Liver (tissue), 9 donors: ENCODE measurements around the gene FTO. TPM values are rescaled to one million over a fixed set of nuclear protein-coding genes. Genes with fewer than 3 reads are reported as not detected.

Experiments
- DNase-seq: peaks from one replicate; pipeline ENCODE4 v3.0.0-alpha.2; 2017; ENCODE audit warnings: low spot score
- H3K27ac ChIP-seq, 2 donors: one replicate each; pipeline ENCODE4 v1.7.0; 2013; ENCODE audit warnings: inconsistent platforms in 2 of 2, low read length in 2 of 2, control low read depth in 1 of 2, low read depth in 1 of 2, mild to moderate bottlenecking in 1 of 2
- H3K27me3 ChIP-seq, 4 donors: one replicate each; pipeline versions ENCODE4 v1.6.1 to v1.7.0; 2013; ENCODE audit warnings: low read length in 3 of 4, inconsistent platforms in 1 of 4, mild to moderate bottlenecking in 1 of 4, moderate library complexity in 1 of 4; ENCODE audit not compliant: control insufficient read depth in 4 of 4, insufficient read depth in 4 of 4
- H3K36me3 ChIP-seq, 4 donors: one replicate each; pipeline versions ENCODE4 v1.6.1 to v1.7.0; 2013; ENCODE audit warnings: low read length in 3 of 4, mild to moderate bottlenecking in 3 of 4, low read depth in 1 of 4, moderate library complexity in 1 of 4; ENCODE audit not compliant: control insufficient read depth in 4 of 4, insufficient read depth in 3 of 4
- H3K4me1 ChIP-seq, 4 donors: one replicate each; pipeline versions ENCODE4 v1.6.1 to v1.7.0; 2013; ENCODE audit warnings: low read length in 3 of 4, mild to moderate bottlenecking in 3 of 4, moderate library complexity in 1 of 4; ENCODE audit not compliant: control insufficient read depth in 4 of 4, insufficient read depth in 4 of 4
- H3K4me3 ChIP-seq, 3 donors: one replicate each; pipeline versions ENCODE4 v1.6.1 to v1.7.0; 2013; ENCODE audit warnings: low read length in 3 of 3, control low read depth in 1 of 3, low read depth in 1 of 3, mild to moderate bottlenecking in 1 of 3
- H3K9ac ChIP-seq, 2 donors: one replicate each; pipeline ENCODE4 v1.7.0; 2013; ENCODE audit warnings: low read length in 2 of 2, mild to moderate bottlenecking in 2 of 2, moderate library complexity in 2 of 2, control low read depth in 1 of 2, low read depth in 1 of 2
- H3K9me3 ChIP-seq, 4 donors: one replicate each; pipeline versions ENCODE4 v1.6.1 to v1.7.0; 2013; ENCODE audit warnings: low read length in 3 of 4; ENCODE audit not compliant: control insufficient read depth in 4 of 4
- CTCF ChIP-seq: fragments of 150-350 bp; IDR thresholded peaks from 2 replicates; pipeline ENCODE4 v1.5.1; 2017; ENCODE audit warnings: improper control_type of control experiment, low read depth, low read length; ENCODE audit not compliant: missing input control
- EGR1 ChIP-seq, 2 donors: IDR thresholded peaks; 2 replicates each; pipeline ENCODE4 v1.6.1; 2016 to 2018; ENCODE audit warnings: antibody characterized with exemption in 2 of 2, low read depth in 2 of 2
- FOXA1 ChIP-seq: IDR thresholded peaks from 2 replicates; pipeline ENCODE4 v1.6.1; 2016; ENCODE audit warnings: antibody characterized with exemption
- FOXA2 ChIP-seq: IDR thresholded peaks from 2 replicates; pipeline ENCODE4 v1.6.1; 2016; ENCODE audit warnings: antibody characterized with exemption
- GABPA ChIP-seq, 2 donors: IDR thresholded peaks in 1 of 2; conservative IDR thresholded peaks in 1 of 2; 2 replicates each; pipeline ENCODE4 v1.6.1; 2016; ENCODE audit warnings: antibody characterized with exemption in 2 of 2, mild to moderate bottlenecking in 1 of 2, moderate library complexity in 1 of 2
- HNF4A ChIP-seq, 2 donors: conservative IDR thresholded peaks; 2 replicates each; pipeline ENCODE4 v1.6.1; 2016; ENCODE audit warnings: antibody characterized with exemption in 2 of 2, mild to moderate bottlenecking in 2 of 2
- JUND ChIP-seq, 2 donors: IDR thresholded peaks; 2 replicates each; pipeline ENCODE4 v1.6.1; 2016; ENCODE audit warnings: antibody characterized with exemption in 2 of 2
- NR2F2 ChIP-seq: IDR thresholded peaks from 2 replicates; pipeline ENCODE4 v1.6.1; 2016; ENCODE audit warnings: antibody characterized with exemption
- RAD21 ChIP-seq, 2 donors: IDR thresholded peaks; 2 replicates each; pipeline ENCODE4 v1.6.1; 2016; ENCODE audit warnings: antibody characterized with exemption in 2 of 2, mild to moderate bottlenecking in 2 of 2
- REST ChIP-seq: IDR thresholded peaks from 2 replicates; pipeline ENCODE4 v1.6.1; 2016; ENCODE audit warnings: antibody characterized with exemption, mild to moderate bottlenecking
- RXRA ChIP-seq, 2 donors: IDR thresholded peaks; 2 replicates each; pipeline ENCODE4 v1.6.1; 2017 to 2018; ENCODE audit warnings: antibody characterized with exemption in 2 of 2, mild to moderate bottlenecking in 1 of 2
- SP1 ChIP-seq: IDR thresholded peaks from 2 replicates; pipeline ENCODE4 v1.6.1; 2018; ENCODE audit warnings: antibody characterized with exemption, mild to moderate bottlenecking
- YY1 ChIP-seq: IDR thresholded peaks from 2 replicates; pipeline ENCODE4 v1.6.1; 2016; ENCODE audit warnings: antibody characterized with exemption, mild to moderate bottlenecking
- whole genome bisulfite sequencing: extraction: QIAGEN DNeasy Blood & Tissue Kit; methylation state at CpG from one replicate; pipeline ENCODE4 v1.1.7; 2013; 5-methylcytosine and 5-hydroxymethylcytosine counted together
- polyA plus RNA-seq, 2 donors: library from polyadenylated mRNA; stranded (reverse) in 1 of 2; unstranded in 1 of 2; fragments of 200-250 nt in 1 of 2; fragments of >200 nt in 1 of 2; fragmentation: Nextera tagmentation in 1 of 2; extraction: Ambion mirVana in 1 of 2; gene quantifications; one replicate each; pipeline versions ENCODE4 v1.2.1 to v1.2.3, GENCODE V29; 2013 to 2015
- total RNA-seq, 2 donors: library from RNA; depleted of rRNA; stranded (reverse); fragments of >200 nt; gene quantifications; one replicate each; pipeline ENCODE4 v1.2.3, GENCODE V29; 2014
- TF ChIP-seq, protein P1 (sequence below): IDR thresholded peaks from 2 replicates; pipeline ENCODE4 v1.6.1; 2016; ENCODE audit warnings: antibody characterized with exemption
- TF ChIP-seq, protein P2 (sequence below): IDR thresholded peaks from 2 replicates; pipeline ENCODE4 v1.6.1; 2016; ENCODE audit warnings: antibody characterized with exemption
- TF ChIP-seq, protein P3 (sequence below): IDR thresholded peaks from 2 replicates; pipeline ENCODE4 v1.6.1; 2016; ENCODE audit warnings: antibody characterized with exemption
- donor health status: healthy.
- donor health status: healthy.
- donor health status: healthy.
- donor health status: healthy.
- donor health status: healthy.

FTO gene
- total and polyA plus RNA-seq, 4 donors: 12.0 to 54.2 (median 24.6) TPM

- no peak overlapping the region for H3K9ac ChIP-seq
- 81% methylated on average over 7 of the region's 7 CpGs for WGBS
- no peaks in the 10 kb centered on the region for H3K9me3 ChIP-seq
- H3K4me3 ChIP-seq: no peak overlapping the region
- H3K27me3 ChIP-seq: no peaks in the 10 kb centered on the region
- no peak for DNase-seq
- H3K36me3 ChIP-seq: no peaks in the 10 kb centered on the region
- H3K27ac ChIP-seq: no peak overlapping the region
- TF ChIP-seq EGR1 (IDR thresholded peaks at IDR 0.05; ENCODE audit: low read depth in 2 of 2) (no peak), JUND (IDR thresholded peaks at IDR 0.05) (no peak), FOXA1 (no peak), HNF4A (conservative IDR thresholded peaks at IDR 0.05) (no peak), YY1 (no peak), GABPA (IDR thresholded peaks at IDR 0.05 in 1 of 2, conservative IDR thresholded peaks at IDR 0.05 in 1 of 2) (no peak), SP1 (no peak), RAD21 (IDR thresholded peaks at IDR 0.05) (no peak), RXRA (IDR thresholded peaks at IDR 0.05) (no peak), REST (no peak), CTCF (no peak), FOXA2 (no peak), NR2F2 (no peak)
- TF ChIP-seq, protein P1, sequence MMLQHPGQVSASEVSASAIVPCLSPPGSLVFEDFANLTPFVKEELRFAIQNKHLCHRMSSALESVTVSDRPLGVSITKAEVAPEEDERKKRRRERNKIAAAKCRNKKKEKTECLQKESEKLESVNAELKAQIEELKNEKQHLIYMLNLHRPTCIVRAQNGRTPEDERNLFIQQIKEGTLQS: no peak
- TF ChIP-seq, protein P2, sequence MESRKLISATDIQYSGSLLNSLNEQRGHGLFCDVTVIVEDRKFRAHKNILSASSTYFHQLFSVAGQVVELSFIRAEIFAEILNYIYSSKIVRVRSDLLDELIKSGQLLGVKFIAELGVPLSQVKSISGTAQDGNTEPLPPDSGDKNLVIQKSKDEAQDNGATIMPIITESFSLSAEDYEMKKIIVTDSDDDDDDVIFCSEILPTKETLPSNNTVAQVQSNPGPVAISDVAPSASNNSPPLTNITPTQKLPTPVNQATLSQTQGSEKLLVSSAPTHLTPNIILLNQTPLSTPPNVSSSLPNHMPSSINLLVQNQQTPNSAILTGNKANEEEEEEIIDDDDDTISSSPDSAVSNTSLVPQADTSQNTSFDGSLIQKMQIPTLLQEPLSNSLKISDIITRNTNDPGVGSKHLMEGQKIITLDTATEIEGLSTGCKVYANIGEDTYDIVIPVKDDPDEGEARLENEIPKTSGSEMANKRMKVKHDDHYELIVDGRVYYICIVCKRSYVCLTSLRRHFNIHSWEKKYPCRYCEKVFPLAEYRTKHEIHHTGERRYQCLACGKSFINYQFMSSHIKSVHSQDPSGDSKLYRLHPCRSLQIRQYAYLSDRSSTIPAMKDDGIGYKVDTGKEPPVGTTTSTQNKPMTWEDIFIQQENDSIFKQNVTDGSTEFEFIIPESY: no peak
- TF ChIP-seq, protein P3, sequence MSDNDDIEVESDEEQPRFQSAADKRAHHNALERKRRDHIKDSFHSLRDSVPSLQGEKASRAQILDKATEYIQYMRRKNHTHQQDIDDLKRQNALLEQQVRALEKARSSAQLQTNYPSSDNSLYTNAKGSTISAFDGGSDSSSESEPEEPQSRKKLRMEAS: no peak
- H3K4me1 ChIP-seq: no peaks in the 10 kb centered on the region
Measured at GRCh38 chr16:54050459-54051210, 346.7 kb downstream of the FTO start.
